LNCAP (cell line): ENCODE results near the gene IKZF5.

Source experiments
- CTCF ChIP-seq: fragments of 450-650 bp; IDR thresholded peaks from 2 replicates; pipeline ENCODE4 v1.5.1; 2017; ENCODE audit warnings: mild to moderate bottlenecking

Gene IKZF5

GRCh38 chr10:122999347-122999746, 9.2 kb downstream of the IKZF5 start:
- TF ChIP-seq CTCF, result no peak

- TF ChIP-seq CTCF, result no peak
These were observed 9.7 kb downstream of the IKZF5 start for GRCh38 chr10:122998934-122999333.

GRCh38 chr10:122998360-122998917, 10.2 kb downstream of the IKZF5 start:
- no peak for TF ChIP-seq CTCF

- TF ChIP-seq CTCF, result no peak
These were observed 10.7 kb downstream of the IKZF5 start for GRCh38 chr10:122997864-122998263.

GRCh38 chr10:122995936-122996335, 12.7 kb downstream of the IKZF5 start:
- no peak for TF ChIP-seq CTCF

GRCh38 chr10:122993797-122994336, 14.7 kb downstream of the IKZF5 start:
- TF ChIP-seq CTCF, result no peak

GRCh38 chr10:122992031-122992585, 16.5 kb downstream of the IKZF5 start:
- no peak for TF ChIP-seq CTCF
